B cell (primary cell): ENCODE measurements around the gene SLC6A4. TPM values are rescaled to one million over a fixed set of nuclear protein-coding genes. Genes with fewer than 3 reads are reported as not detected.
A peak's percentile ranks its signal among the peaks of the same experiment; 100 is the strongest.

Experiments used
- ATAC-seq: fragments of 200-7000 bp; cut with Tn5 transposase; one replicate; pipeline ENCODE4 v1.10.0; 2021; ENCODE audit warnings: low read depth, mild to moderate bottlenecking, moderate number of reproducible peaks, moderate library complexity
- CTCF ChIA-PET: fragments of 350-600 bp; sonication (Branson Sonifier 250); formaldehyde crosslinking; loops from one replicate; lab custom pipeline; 2021; ENCODE audit warnings: antibody characterized with exemption, inconsistent platforms; lab: Charles Lee
- POLR2A ChIA-PET: fragments of 350-600 bp; sonication (Branson Sonifier 250); formaldehyde crosslinking; loops from one replicate; lab custom pipeline; 2021; ENCODE audit warnings: antibody characterized with exemption; lab: Charles Lee
- DNase-seq: peaks from one replicate; pipeline ENCODE4 v3.0.0; 2013
- H2AFZ ChIP-seq: 2 replicates; pipeline ENCODE4 v1.6.1; 2012; ENCODE audit warnings: mild to moderate bottlenecking, low read depth, low read length; ENCODE audit not compliant: insufficient read depth, poor library complexity, severe bottlenecking
- H3K27ac ChIP-seq, 2 donors: 1 replicate in 1 of 2; 2 replicates in 1 of 2; pipeline ENCODE4 v1.5.1; 2012 to 2013; ENCODE audit warnings: low read length in 2 of 2, mild to moderate bottlenecking in 2 of 2, moderate library complexity in 1 of 2
- H3K27me3 ChIP-seq, 4 experiments: fragments of 200-600 bp in 1 of 4; sonication (generic) in 1 of 4; replicated peaks in 1 of 4; 1 replicate in 2 of 4; 2 replicates in 2 of 4; pipeline versions ENCODE4 v1.6.1 to v1.7.0; 2013 to 2016; ENCODE audit warnings: low read length in 3 of 4, mild to moderate bottlenecking in 2 of 4, mixed read lengths in 1 of 4, moderate library complexity in 1 of 4; ENCODE audit not compliant: insufficient read depth in 4 of 4, control insufficient read depth in 3 of 4; ENCODE audit errors: control extremely low read depth in 1 of 4
- H3K36me3 ChIP-seq, 2 experiments: replicated peaks in 1 of 2; 1 replicate in 1 of 2; 2 replicates in 1 of 2; pipeline versions ENCODE4 v1.6.1 to v1.7.1; 2013; ENCODE audit warnings: low read length in 1 of 2; ENCODE audit not compliant: insufficient read depth in 2 of 2, control insufficient read depth in 1 of 2; ENCODE audit errors: control extremely low read depth in 1 of 2, extremely low read depth in 1 of 2
- H3K4me1 ChIP-seq, 2 donors: fragments of 200-600 bp in 1 of 2; sonication (generic) in 1 of 2; 1 replicate in 1 of 2; 2 replicates in 1 of 2; pipeline versions ENCODE4 v1.5.1 to v1.6.1; 2013 to 2017; ENCODE audit warnings: low read length in 2 of 2; ENCODE audit not compliant: control insufficient read depth in 2 of 2, insufficient read depth in 2 of 2
- H3K4me2 ChIP-seq: replicated peaks from 2 replicates; pipeline ENCODE3; 2012; ENCODE audit warnings: mild to moderate bottlenecking, low read depth, low read length; ENCODE audit not compliant: poor library complexity, severe bottlenecking
- H3K4me3 ChIP-seq, 5 experiments: fragments of 200-600 bp in 1 of 5; sonication (generic) in 1 of 5; 1 replicate in 3 of 5; 2 replicates in 2 of 5; pipeline versions ENCODE4 v1.5.1 to v1.7.0; 2011 to 2016; ENCODE audit warnings: low read length in 4 of 5, mild to moderate bottlenecking in 4 of 5, low read depth in 2 of 5, control low read depth in 1 of 5, moderate library complexity in 1 of 5; ENCODE audit not compliant: insufficient read depth in 1 of 5; ENCODE audit errors: control extremely low read depth in 1 of 5, extremely low read depth in 1 of 5
- H3K79me2 ChIP-seq: fragments of 200-600 bp; sonication (generic); one replicate; pipeline ENCODE4 v1.6.0; 2016; ENCODE audit warnings: low read length; ENCODE audit not compliant: control insufficient read depth, insufficient read depth
- H3K9ac ChIP-seq: fragments of 200-600 bp; sonication (generic); 2 replicates; pipeline ENCODE4 v1.6.1; 2017; ENCODE audit warnings: mild to moderate bottlenecking, low read length, moderate library complexity
- H3K9me3 ChIP-seq, 3 donors: one replicate each; pipeline versions ENCODE4 v1.6.1 to v1.7.1; 2013; ENCODE audit warnings: low read length in 2 of 3; ENCODE audit not compliant: control insufficient read depth in 2 of 3, insufficient read depth in 1 of 3; ENCODE audit errors: control extremely low read depth in 1 of 3
- H4K20me1 ChIP-seq: 2 replicates; pipeline ENCODE4 v1.6.0; 2012; ENCODE audit warnings: mild to moderate bottlenecking, low read length; ENCODE audit not compliant: insufficient read depth, control insufficient read depth, poor library complexity, severe bottlenecking
- H3K27ac Mint-ChIP-seq: one replicate; pipeline ENCODE4 v1.8.0; 2021; ENCODE audit warnings: mixed read lengths
- H3K27me3 Mint-ChIP-seq: one replicate; pipeline ENCODE4 v1.8.0; 2021; ENCODE audit warnings: mixed read lengths
- H3K4me1 Mint-ChIP-seq: one replicate; pipeline ENCODE4 v1.8.0; 2021; ENCODE audit warnings: mixed read lengths
- H3K4me3 Mint-ChIP-seq: one replicate; pipeline ENCODE4 v1.8.0; 2021; ENCODE audit warnings: mixed read lengths
- H3K9me3 Mint-ChIP-seq: one replicate; pipeline ENCODE4 v1.8.0; 2022; ENCODE audit warnings: mixed read lengths; ENCODE audit not compliant: insufficient read depth
- EZH2 ChIP-seq: IDR thresholded peaks from 2 replicates; pipeline ENCODE4 v1.6.1; 2012; ENCODE audit warnings: borderline replicate concordance, low read depth, mild to moderate bottlenecking, moderate library complexity, low read length; ENCODE audit not compliant: insufficient read depth, poor library complexity, severe bottlenecking
- WGBS: methylation state at CpG from one replicate; pipeline ENCODE4 v1.1.5; 2013; ENCODE audit warnings: missing lambda C conversion rate; ENCODE audit not compliant: insufficient coverage; 5-methylcytosine and 5-hydroxymethylcytosine counted together
- intact Hi-C: fragments of 100-400 bp; cut with micrococcal nuclease; formaldehyde crosslinking; loops from one replicate; pipeline ENCODE4 v1.10.0; 2022
- polyA plus RNA-seq: library from polyadenylated mRNA; depleted of rRNA; stranded (reverse); fragments of >200 nt; gene quantifications from 2 replicates; pipeline ENCODE4 v1.2.3, GENCODE V29; 2012
- total RNA-seq, 2 donors: library from RNA; stranded (reverse); fragments of 120-200 nt in 1 of 2; gene quantifications; 1 replicate in 1 of 2; 2 replicates in 1 of 2; pipeline versions ENCODE4 v1.2.3 to v1.2.4, GENCODE V29; 2013 to 2022
- TF ChIP-seq, protein P1 (sequence below): fragments of 200-600 bp; IDR thresholded peaks from one replicate; pipeline ENCODE4 v1.8.0; 2022; ENCODE audit warnings: antibody characterized with exemption, mild to moderate bottlenecking

SLC6A4 gene
- total and polyA plus RNA-seq, 2 donors (not counting 1 experiment from before 2014, with no cell fraction given): not detected

DNA sequence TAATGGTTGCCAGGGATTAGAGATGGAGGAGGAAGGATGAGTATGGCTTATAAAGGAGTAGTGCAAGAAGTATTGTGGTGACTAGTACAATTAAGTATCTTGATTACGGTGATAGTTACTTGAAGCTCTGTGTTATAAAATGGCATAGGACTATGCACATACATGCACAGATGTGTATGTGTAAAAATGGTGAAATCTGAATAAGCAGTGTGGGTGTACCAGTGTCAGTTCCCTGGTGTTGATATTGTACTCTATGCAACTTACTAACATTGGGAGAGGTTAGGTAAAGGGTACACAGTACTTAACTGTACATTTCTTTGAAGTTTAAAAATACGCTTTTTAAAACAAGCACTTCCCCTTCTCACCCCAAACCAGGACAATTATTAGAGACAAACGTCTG lies 70.3 kb downstream of the SLC6A4 start:
- WGBS: 100% methylated on average over 1 of the region's 3 CpGs
- Mint-ChIP-seq H3K4me3 (peak overlapping the region; percentile 0), H3K27ac (no peak overlapping the region), H3K4me1 (peaks cover 27% of the 10 kb centered on the region), H3K27me3 (no peaks in the 10 kb centered on the region), H3K9me3 (peaks cover under 1% of the 10 kb centered on the region)
- TF ChIP-seq, protein P1, sequence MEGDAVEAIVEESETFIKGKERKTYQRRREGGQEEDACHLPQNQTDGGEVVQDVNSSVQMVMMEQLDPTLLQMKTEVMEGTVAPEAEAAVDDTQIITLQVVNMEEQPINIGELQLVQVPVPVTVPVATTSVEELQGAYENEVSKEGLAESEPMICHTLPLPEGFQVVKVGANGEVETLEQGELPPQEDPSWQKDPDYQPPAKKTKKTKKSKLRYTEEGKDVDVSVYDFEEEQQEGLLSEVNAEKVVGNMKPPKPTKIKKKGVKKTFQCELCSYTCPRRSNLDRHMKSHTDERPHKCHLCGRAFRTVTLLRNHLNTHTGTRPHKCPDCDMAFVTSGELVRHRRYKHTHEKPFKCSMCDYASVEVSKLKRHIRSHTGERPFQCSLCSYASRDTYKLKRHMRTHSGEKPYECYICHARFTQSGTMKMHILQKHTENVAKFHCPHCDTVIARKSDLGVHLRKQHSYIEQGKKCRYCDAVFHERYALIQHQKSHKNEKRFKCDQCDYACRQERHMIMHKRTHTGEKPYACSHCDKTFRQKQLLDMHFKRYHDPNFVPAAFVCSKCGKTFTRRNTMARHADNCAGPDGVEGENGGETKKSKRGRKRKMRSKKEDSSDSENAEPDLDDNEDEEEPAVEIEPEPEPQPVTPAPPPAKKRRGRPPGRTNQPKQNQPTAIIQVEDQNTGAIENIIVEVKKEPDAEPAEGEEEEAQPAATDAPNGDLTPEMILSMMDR: no peak
- no peak for TF ChIP-seq EZH2
- DNase-seq (no peak), ATAC-seq (no peak)
- peaks cover 5 to 16% of the 10 kb centered on the region in 2 donors for H3K4me1 ChIP-seq
- peak overlapping the region; percentile 48 for H3K4me2 ChIP-seq
- H3K79me2 ChIP-seq: peaks cover 69% of the 10 kb centered on the region
- H3K27ac ChIP-seq: peak overlapping the region in 1 of 2 donors; percentile 67
- H3K4me3 ChIP-seq: no peak overlapping the region
- no peaks in the 10 kb centered on the region for H3K27me3 ChIP-seq
- peak overlapping the region; percentile 58 for H2AFZ ChIP-seq
- POLR2A ChIA-PET: no interaction called here
- H4K20me1 ChIP-seq: peaks cover 5% of the 10 kb centered on the region
- peaks cover 0 to 8% (median under 1%) of the 10 kb centered on the region in 3 donors for H3K9me3 ChIP-seq
- intact Hi-C loops: loop anchor here (5.0 kb wide), 1 partner anchor 33 kb away; no protein-coding TSS in a partner anchor
- CTCF ChIA-PET: interaction anchor here (0.9 to 1.6 kb wide), 4 partner anchors 40 to 172 kb away, joined by 3 to 4 read pairs (median 3); no protein-coding TSS in a partner anchor
- peaks cover 11 to 17% of the 10 kb centered on the region in 2 experiments for H3K36me3 ChIP-seq
- H3K9ac ChIP-seq: peak overlapping the region; percentile 10

DNA sequence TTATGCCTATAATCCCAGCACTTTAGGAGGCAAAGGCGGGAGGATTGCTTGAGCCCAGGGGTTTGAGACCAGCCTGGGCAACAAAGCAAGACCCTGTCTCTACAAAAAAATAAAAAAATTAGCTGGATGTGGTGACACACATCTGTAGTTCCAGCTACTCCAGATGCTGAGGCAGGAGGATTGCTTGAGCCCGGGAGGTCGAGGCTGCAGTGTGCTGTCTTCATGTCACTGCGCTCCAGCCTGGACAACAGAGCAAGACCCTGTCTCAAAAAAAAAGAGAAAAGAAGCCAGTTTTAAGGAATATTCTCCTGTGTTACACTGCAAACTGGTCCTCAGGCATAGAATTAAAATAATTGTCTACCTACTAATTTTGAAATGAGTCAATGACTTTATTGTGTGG lies 71.0 kb downstream of the SLC6A4 start:
- H4K20me1 ChIP-seq: peaks cover 5% of the 10 kb centered on the region
- H2AFZ ChIP-seq: no peak overlapping the region
- DNase-seq (no peak), ATAC-seq (no peak)
- Mint-ChIP-seq H3K27me3 (no peaks in the 10 kb centered on the region), H3K4me1 (peaks cover 31% of the 10 kb centered on the region), H3K27ac (no peak overlapping the region), H3K9me3 (peaks cover 4% of the 10 kb centered on the region), H3K4me3 (no peak overlapping the region)
- intact Hi-C loops: no loop called here
- no peak overlapping the region for H3K27ac ChIP-seq
- WGBS: 100% methylated on average over 2 of the region's 4 CpGs
- peaks cover 14 to 21% of the 10 kb centered on the region in 2 experiments for H3K36me3 ChIP-seq
- peaks cover 5 to 16% of the 10 kb centered on the region in 2 donors for H3K4me1 ChIP-seq
- peaks cover 71% of the 10 kb centered on the region for H3K79me2 ChIP-seq
- TF ChIP-seq, protein P1: no peak
- no peak for TF ChIP-seq EZH2
- no peak overlapping the region for H3K4me3 ChIP-seq
- ChIA-PET CTCF (interaction anchor here (0.9 to 1.6 kb wide), 2 partner anchors 71 to 172 kb away, joined by 3 read pairs; no protein-coding TSS in a partner anchor), POLR2A (no interaction called here)
- no peak overlapping the region for H3K9ac ChIP-seq
- H3K9me3 ChIP-seq: peaks cover 3 to 13% (median 3%) of the 10 kb centered on the region in 3 donors
- no peaks in the 10 kb centered on the region for H3K27me3 ChIP-seq
- no peak overlapping the region for H3K4me2 ChIP-seq
